ENCODE measurements around the gene PRKCB.

DNA sequence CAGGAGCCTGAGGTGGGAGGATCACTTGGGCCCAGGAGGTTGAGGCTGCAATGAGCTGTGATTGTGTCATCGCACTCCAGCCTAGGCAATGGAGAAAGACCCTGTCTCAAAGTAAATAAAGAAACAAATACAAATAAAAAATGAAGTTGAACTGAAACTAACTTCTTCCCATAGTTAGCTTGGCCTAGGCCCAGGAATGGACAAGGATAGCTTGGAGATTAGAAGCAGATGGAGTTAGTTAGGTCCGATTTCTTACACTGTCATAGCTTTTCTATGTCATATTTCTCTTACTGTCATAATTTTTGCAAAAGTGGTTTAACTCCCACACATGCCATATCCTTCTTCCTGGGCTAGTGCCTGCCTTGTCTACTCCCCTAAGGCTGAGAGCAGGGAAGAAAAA is 265.6 kb downstream of the PRKCB start:
- TF ChIP-seq, protein P1, sequence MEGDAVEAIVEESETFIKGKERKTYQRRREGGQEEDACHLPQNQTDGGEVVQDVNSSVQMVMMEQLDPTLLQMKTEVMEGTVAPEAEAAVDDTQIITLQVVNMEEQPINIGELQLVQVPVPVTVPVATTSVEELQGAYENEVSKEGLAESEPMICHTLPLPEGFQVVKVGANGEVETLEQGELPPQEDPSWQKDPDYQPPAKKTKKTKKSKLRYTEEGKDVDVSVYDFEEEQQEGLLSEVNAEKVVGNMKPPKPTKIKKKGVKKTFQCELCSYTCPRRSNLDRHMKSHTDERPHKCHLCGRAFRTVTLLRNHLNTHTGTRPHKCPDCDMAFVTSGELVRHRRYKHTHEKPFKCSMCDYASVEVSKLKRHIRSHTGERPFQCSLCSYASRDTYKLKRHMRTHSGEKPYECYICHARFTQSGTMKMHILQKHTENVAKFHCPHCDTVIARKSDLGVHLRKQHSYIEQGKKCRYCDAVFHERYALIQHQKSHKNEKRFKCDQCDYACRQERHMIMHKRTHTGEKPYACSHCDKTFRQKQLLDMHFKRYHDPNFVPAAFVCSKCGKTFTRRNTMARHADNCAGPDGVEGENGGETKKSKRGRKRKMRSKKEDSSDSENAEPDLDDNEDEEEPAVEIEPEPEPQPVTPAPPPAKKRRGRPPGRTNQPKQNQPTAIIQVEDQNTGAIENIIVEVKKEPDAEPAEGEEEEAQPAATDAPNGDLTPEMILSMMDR (conservative IDR thresholded peaks at IDR 0.05 in 1 of 2, IDR thresholded peaks at IDR 0.05 in 1 of 2; ENCODE audit: low read depth in 1 of 2, low read length in 2 of 2): no peak
- TF ChIP-seq EZH2 (IDR thresholded peaks at IDR 0.05; ENCODE audit: low read length, missing control alignments): no peak
